Nephron (organoid): ENCODE measurements around the gene ZMIZ1.

Source experiments
- H3K27ac Mint-ChIP-seq, 3 experiments: 2 replicates each; pipeline ENCODE4 v1.8.0; 2020; ENCODE audit warnings: mixed read lengths in 3 of 3, mild to moderate bottlenecking in 2 of 3, moderate library complexity in 1 of 3
- H3K27me3 Mint-ChIP-seq: 2 replicates; pipeline ENCODE4 v1.8.0; 2021; ENCODE audit warnings: low read depth, mild to moderate bottlenecking, moderate library complexity, mixed read lengths
- H3K36me3 Mint-ChIP-seq: 2 replicates; pipeline ENCODE4 v1.8.0; 2020; ENCODE audit warnings: low read depth, mixed read lengths
- H3K4me1 Mint-ChIP-seq: 2 replicates; pipeline ENCODE4 v1.8.0; 2020; ENCODE audit warnings: mixed read lengths
- H3K4me3 Mint-ChIP-seq, 3 experiments: 2 replicates each; pipeline ENCODE4 v1.8.0; 2020; ENCODE audit warnings: mild to moderate bottlenecking in 3 of 3, mixed read lengths in 3 of 3, moderate library complexity in 2 of 3
- H3K9me3 Mint-ChIP-seq: 2 replicates; pipeline ENCODE4 v1.8.0; 2020; ENCODE audit warnings: mixed read lengths
- TF ChIP-seq, protein P1 (sequence below), 3 experiments: fragments of 200-600 bp; sonication (generic); IDR thresholded peaks; one replicate each; pipeline ENCODE4 v1.5.0; 2021; ENCODE audit warnings: antibody characterized with exemption in 3 of 3; ENCODE audit not compliant: unreplicated experiment in 3 of 3

Gene ZMIZ1

DNA sequence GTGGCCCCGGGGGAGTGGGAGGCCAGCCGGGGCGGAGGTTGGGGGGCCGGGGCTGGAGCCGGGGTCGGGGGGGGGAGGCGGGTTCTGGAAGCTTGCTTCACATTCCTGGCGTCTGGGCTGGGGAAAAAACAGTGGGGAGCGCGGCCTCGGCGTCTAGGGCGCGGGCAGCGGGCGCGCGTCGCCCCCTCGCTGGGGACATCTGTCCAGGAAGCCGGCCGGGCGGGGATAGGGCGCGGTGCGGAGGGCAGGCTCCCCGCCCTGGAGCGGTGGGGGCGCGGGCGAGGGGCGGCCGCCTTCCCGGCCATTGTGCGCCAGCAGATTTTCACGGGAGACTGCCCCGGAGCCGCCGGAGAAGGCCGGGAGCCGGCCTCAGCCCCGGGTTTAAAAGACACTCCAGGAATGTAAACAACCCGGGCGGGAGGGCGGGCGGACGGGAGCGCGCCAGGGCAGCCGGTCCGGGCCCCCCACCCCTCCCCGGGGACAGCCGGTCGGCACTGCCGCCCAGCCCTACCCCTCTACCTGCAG, 1.4 kb downstream of the ZMIZ1 start:
- TF ChIP-seq, protein P1, sequence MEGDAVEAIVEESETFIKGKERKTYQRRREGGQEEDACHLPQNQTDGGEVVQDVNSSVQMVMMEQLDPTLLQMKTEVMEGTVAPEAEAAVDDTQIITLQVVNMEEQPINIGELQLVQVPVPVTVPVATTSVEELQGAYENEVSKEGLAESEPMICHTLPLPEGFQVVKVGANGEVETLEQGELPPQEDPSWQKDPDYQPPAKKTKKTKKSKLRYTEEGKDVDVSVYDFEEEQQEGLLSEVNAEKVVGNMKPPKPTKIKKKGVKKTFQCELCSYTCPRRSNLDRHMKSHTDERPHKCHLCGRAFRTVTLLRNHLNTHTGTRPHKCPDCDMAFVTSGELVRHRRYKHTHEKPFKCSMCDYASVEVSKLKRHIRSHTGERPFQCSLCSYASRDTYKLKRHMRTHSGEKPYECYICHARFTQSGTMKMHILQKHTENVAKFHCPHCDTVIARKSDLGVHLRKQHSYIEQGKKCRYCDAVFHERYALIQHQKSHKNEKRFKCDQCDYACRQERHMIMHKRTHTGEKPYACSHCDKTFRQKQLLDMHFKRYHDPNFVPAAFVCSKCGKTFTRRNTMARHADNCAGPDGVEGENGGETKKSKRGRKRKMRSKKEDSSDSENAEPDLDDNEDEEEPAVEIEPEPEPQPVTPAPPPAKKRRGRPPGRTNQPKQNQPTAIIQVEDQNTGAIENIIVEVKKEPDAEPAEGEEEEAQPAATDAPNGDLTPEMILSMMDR (IDR thresholded peaks at IDR 0.05; ENCODE audit: unreplicated experiment in 3 of 3) = no peak
- peak overlapping the region; percentile 98 to 99 (median 99) for H3K4me3 Mint-ChIP-seq
- H3K27me3 Mint-ChIP-seq = no peaks in the 10 kb centered on the region
- H3K4me1 Mint-ChIP-seq = peaks cover 52% of the 10 kb centered on the region
- H3K36me3 Mint-ChIP-seq = no peaks in the 10 kb centered on the region
- no peaks in the 10 kb centered on the region for H3K9me3 Mint-ChIP-seq
- peak overlapping the region in 2 of 3 experiments; percentile 95 to 98 for H3K27ac Mint-ChIP-seq

DNA sequence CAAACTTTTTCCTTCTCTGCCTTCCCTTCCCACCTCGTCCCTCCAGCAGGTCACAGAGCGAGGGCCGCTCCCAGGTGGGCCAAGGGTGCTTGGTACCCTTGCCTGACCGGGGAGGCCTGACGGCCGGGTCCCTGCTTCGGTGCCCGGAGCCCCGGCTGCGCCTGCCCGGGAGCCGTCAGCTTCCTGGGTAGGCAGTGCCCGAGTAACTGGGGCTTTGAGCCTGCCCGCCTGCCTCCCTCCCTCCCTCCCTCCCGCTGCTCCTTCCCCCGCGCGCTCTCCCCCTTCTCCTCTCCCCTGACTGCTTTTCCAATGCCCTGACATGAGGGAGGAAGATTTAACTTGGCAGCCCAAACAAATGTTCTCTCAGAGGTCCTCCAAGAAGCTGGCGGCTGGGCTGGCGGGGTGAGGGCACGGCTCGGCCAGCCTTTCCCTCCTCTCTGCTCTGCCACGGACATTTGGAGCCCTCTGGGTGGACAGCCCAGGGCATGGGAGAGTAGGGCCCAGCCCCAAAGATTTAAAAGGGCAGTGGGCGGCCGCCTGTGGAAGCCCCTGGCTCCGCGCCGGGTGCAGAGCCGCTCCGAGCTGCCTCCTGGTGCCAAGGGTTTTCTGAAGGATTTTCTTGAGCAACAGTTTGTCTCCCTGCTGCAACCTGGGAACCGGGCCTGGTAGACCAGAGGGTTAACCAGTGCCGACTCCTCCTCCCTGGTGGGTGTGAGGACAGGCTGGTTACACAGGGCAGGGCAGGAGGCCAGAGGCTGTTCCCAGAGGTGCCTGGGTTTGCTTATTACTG, 2.0 kb downstream of the ZMIZ1 start:
- Mint-ChIP-seq H3K4me3 (peak overlapping the region; percentile 95 to 99 (median 99)), H3K36me3 (no peaks in the 10 kb centered on the region), H3K27ac (peak overlapping the region; percentile 95 to 98 (median 96)), H3K27me3 (no peaks in the 10 kb centered on the region), H3K4me1 (peaks cover 55% of the 10 kb centered on the region), H3K9me3 (no peaks in the 10 kb centered on the region)
- TF ChIP-seq, protein P1 (IDR thresholded peaks at IDR 0.05; ENCODE audit: unreplicated experiment in 3 of 3) = no peak

DNA sequence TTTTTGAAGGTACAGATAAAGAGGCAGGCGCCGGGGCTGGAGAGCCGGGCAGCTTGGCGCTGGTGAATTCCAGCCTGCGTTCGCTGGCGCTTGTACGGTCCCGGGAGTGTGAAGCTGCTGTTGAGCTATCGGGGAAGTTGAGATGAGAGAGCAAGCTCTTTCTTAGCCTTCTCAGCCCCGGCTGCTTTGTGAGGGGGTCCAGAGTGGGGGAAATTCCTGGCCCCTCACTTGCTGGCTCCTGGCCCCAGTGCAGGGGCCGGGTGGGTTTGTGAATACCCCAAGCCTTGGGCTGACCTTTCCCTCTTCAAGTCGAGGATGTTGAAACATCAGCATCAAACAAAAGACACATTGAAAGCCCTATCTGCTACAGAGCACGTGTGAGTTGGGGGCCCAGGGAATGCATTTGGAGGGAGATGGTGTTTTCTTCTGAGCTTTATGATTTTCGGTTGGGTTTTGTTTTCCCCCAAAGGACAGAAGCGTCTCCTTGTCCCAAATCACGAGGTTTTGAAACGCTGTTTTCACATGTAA, 2.7 kb downstream of the ZMIZ1 start:
- Mint-ChIP-seq H3K27ac (peak overlapping the region; percentile 95 to 98 (median 96)), H3K4me1 (peaks cover 61% of the 10 kb centered on the region), H3K4me3 (peak overlapping the region; percentile 95 to 99 (median 99)), H3K36me3 (no peaks in the 10 kb centered on the region), H3K27me3 (no peaks in the 10 kb centered on the region), H3K9me3 (no peaks in the 10 kb centered on the region)
- TF ChIP-seq, protein P1 (IDR thresholded peaks at IDR 0.05; ENCODE audit: unreplicated experiment in 3 of 3) = no peak

DNA sequence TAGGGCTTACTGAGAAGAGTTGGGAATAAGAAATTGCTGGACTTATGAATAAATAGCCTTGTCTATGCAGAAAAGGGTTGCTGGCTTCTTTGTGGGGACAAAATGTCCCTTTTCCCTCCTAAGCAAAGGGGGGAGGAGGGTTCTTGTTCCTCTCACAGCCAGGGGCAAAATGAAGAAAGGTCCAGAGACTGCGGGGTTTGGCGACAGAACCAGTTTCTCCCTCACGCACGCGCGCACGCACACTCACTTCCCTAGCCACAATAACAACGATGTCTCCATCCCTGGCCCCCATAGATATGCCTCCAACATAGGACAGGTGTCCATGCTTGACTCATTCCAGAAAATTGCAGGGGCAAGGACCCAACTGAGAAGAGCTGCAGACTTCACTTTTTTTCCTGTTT, 3.3 kb downstream of the ZMIZ1 start:
- H3K36me3 Mint-ChIP-seq = no peaks in the 10 kb centered on the region
- no peaks in the 10 kb centered on the region for H3K9me3 Mint-ChIP-seq
- H3K4me1 Mint-ChIP-seq = peaks cover 61% of the 10 kb centered on the region
- peak overlapping the region; percentile 95 to 98 (median 96) for H3K27ac Mint-ChIP-seq
- TF ChIP-seq, protein P1 (IDR thresholded peaks at IDR 0.05; ENCODE audit: unreplicated experiment in 3 of 3) = no peak
- H3K27me3 Mint-ChIP-seq = no peaks in the 10 kb centered on the region
- peak overlapping the region; percentile 95 to 99 (median 99) for H3K4me3 Mint-ChIP-seq

DNA sequence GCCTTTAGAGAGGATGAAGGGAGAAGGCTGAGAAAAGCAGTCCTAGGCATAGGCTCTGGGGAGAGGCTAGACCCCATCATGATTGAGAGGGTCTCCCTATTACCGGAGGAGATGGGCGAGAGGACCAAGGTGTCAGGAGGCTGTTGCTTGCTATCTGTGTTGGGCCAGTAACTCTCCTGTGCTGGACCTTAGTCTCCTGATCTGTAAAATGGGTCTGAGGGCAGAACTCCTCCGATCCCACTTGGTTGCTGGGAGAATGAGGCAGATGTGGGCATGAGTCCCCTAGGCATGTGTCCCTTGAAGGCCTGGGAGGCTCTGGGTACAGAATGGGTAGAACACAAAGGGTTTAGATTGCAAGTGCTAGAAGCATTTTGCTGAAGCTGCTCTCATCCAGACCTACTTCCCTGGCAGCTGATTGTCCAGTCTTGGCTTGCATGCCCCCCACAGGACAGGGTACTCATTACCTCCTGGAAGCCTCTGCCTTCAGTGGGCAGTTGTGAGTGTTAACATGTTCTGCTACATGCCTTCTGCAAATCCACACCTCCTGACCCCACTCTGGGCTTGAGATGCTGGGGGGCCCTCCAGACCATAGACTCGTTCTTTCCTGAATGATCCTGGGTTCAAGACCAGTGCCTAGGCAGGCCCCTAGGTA, 4.4 kb downstream of the ZMIZ1 start:
- TF ChIP-seq, protein P1 (IDR thresholded peaks at IDR 0.05; ENCODE audit: unreplicated experiment in 3 of 3) = no peak
- Mint-ChIP-seq H3K27me3 (no peaks in the 10 kb centered on the region), H3K4me1 (peaks cover 63% of the 10 kb centered on the region), H3K27ac (peak overlapping the region; percentile 95 to 98 (median 96)), H3K4me3 (peak overlapping the region; percentile 95 to 99 (median 99)), H3K9me3 (no peaks in the 10 kb centered on the region), H3K36me3 (no peaks in the 10 kb centered on the region)
